Activated CD4-positive, alpha-beta T cell treated with anti-CD3 and anti-CD28 coated beads, Interleukin-2, Interleukin-6, amounts not matched to agents 100 ng/mL and 50 ng/mL, durations not matched to agents 16 hours and 8 hours (primary cell): ENCODE measurements around the gene ADH4.
"Not testable (repeated sequence)": the region's sequence is repeated elsewhere in the genome, so short reads cannot be mapped to it uniquely, and the experiment has no call there.

Experiments
- DNase-seq: peaks from one replicate; pipeline ENCODE4 v3.0.0-alpha.2; 2020

ADH4 gene

GRCh38 chr4:99144070-99144469 lies at the start of gene ADH4:
Gene ADH4 (minus strand): TSS chr4:99144297. CDS start chr4:99144222, 75 bp downstream.
- no peak for DNase-seq

GRCh38 chr4:99190336-99190735 lies 46.2 kb upstream of the ADH4 start:
- DNase-seq: no peak

- DNase-seq: not testable (repeated sequence)
These were observed 45.8 kb upstream of the ADH4 start for GRCh38 chr4:99189900-99190299.

GRCh38 chr4:99186029-99186428 lies 41.9 kb upstream of the ADH4 start:
- DNase-seq: no peak

GRCh38 chr4:99185581-99185980 lies 41.5 kb upstream of the ADH4 start:
- DNase-seq: no peak

GRCh38 chr4:99180382-99181070 lies 36.4 kb upstream of the ADH4 start:
- no peak for DNase-seq

GRCh38 chr4:99179626-99180025 lies 35.5 kb upstream of the ADH4 start:
- no peak for DNase-seq

- no peak for DNase-seq
These were observed 35.1 kb upstream of the ADH4 start for GRCh38 chr4:99179178-99179577.

- DNase-seq: no peak
These were observed 22.4 kb upstream of the ADH4 start for GRCh38 chr4:99166544-99166943.

- no peak for DNase-seq
These were observed 21.9 kb upstream of the ADH4 start for GRCh38 chr4:99165978-99166377.

GRCh38 chr4:99161373-99162099 lies 17.4 kb upstream of the ADH4 start:
- no peak for DNase-seq

- DNase-seq: no peak
These were observed 15.6 kb upstream of the ADH4 start for GRCh38 chr4:99159699-99160098.

GRCh38 chr4:99157478-99157935 lies 13.4 kb upstream of the ADH4 start:
- DNase-seq: no peak

- no peak for DNase-seq
These were observed 12.9 kb upstream of the ADH4 start for GRCh38 chr4:99156992-99157391.

- DNase-seq: no peak
These were observed 10.7 kb upstream of the ADH4 start for GRCh38 chr4:99154658-99155342.

GRCh38 chr4:99151995-99152394 lies 7.9 kb upstream of the ADH4 start:
- no peak for DNase-seq

- no peak for DNase-seq
These were observed 7.4 kb upstream of the ADH4 start for GRCh38 chr4:99151452-99151851.

- DNase-seq: no peak
These were observed 5.4 kb upstream of the ADH4 start for GRCh38 chr4:99149426-99150019.

GRCh38 chr4:99148550-99148949 lies 4.5 kb upstream of the ADH4 start:
- no peak for DNase-seq

- no peak for DNase-seq
These were observed 490 bp upstream of the ADH4 start for GRCh38 chr4:99144587-99144986.

GRCh38 chr4:99136329-99136728 lies 7.8 kb downstream of the ADH4 start:
- no peak for DNase-seq

GRCh38 chr4:99135541-99136162 lies 8.4 kb downstream of the ADH4 start:
- no peak for DNase-seq

- no peak for DNase-seq
These were observed 9.5 kb downstream of the ADH4 start for GRCh38 chr4:99134586-99134985.
